ENCODE measurements around the gene HOXA3.
A peak's percentile ranks its signal among the peaks of the same experiment; 100 is the strongest.

Gene HOXA3

DNA sequence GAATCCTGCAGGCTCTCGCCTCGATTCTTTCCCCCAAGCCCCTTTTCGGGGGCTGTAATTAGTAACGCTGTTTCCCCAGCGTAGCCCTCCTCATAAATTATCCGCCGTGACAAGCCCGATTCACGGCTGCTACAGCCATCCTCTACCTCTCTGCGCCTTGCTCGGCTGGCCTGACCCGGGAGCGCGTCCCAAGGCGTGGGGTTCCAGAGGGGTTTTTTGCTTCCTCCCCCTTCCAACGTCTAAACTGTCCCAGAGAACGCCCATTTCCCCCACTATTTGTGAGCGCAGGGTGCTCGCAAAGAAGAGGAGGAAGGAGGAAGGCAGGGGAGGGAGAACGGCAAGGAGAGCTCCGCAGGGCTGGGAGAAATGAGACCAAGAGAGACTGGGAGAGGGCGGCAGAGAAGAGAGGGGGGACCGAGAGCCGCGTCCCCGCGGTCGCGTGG lies 9.8 kb downstream of the HOXA3 start:
- DNase-seq, result no peak

DNA sequence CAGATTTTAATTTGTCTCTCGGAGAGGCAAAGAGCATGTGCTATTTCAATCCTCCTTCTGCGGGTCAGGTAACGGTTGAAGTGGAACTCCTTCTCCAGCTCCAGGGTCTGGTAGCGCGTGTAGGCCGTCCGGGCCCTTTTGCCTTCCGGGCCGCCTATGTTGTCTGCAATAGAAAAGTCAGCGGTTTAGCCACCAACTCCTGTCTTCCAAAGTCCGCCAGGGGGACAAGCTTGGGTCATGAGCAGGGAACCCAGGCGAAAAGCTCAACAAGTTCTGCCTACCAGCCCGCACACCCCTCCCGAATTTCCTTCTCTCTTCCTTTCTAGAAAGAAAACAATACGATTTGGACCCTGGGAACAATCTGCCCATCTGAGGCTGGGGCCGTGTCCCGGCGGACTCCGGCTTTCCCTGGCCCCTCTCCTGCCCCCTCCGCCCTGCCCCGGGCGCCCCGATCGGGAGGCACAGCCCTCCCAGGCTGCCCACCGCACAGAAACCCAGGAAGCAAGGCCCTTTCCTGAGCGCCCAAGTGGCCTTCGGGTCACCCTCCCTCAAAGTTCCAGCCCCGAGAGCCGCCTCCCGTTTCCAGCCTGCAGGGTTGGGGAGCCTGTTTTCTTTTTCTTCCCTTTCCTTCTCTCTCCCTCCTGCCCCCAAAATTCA lies 10.3 kb downstream of the HOXA3 start:
- no peak for DNase-seq

DNA sequence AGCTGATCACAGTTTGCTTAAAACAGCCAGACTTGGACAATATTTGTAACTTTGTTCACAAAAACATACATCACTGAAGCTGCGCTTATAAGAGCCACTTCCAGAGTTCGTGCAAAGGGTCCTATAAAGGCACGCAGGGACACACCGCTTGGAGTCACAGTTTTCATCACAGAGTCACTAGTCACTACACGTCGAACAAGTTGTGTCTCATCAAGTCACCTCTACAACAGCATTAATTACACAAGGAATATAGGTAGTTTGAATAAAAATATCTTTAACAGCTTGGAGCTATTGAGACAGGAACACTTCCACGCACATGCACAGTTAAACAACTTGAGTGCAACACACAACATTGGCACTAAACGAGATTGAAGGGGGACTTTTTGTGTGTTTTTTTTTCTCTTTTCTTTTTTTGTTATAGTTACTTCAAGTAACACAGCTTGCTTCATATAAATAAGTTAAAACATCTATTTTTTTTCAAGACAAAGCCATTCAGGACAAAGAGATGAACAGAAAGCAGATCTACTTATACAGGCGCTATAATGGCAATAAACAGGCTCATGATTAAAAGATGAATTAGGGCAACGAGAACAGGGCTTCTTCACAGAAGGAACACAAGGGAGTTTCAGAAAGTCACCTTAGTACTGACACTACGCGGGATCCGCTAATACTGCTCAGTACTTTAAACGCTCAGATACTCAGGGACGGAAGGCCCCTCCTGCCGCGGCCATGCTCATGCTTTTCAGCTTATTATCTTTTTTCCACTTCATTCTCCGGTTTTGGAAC lies 11.1 kb downstream of the HOXA3 start:
- DNase-seq, result no peak

DNA sequence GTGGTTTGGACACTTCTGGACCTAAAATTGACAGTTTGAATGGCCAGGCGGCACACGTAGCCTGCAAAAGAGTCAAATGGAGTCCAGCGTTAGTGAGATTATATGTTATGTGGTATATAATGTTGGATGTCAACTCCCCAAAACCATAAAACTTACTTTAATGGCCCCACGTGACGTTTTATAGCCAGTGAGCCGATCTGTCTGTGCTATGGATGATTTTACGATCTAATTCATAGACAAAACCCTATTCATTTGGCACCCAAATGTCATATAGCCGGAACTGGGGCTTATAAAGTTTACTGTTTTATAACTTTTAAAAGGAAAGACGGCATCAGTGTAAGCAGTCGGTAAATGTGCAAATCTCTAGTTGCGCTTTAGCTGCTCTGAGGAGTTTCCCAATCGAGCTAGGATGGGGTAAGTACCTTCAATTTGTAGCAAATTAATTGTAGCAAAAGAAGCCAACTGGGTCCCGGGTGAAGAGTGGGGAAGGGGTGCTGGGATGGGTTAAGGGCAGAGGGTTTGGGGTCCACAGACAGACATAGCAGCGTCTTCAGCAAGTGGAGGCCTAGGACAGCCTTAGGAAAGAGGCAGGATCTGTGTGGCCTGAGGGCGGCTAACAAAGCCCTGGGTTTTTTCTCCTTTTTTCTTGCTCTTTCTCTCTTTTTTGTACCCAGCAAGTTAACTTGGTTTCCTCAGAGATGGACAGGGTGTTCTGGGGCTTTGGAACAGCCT lies 12.1 kb downstream of the HOXA3 start:
- no peak for DNase-seq

DNA sequence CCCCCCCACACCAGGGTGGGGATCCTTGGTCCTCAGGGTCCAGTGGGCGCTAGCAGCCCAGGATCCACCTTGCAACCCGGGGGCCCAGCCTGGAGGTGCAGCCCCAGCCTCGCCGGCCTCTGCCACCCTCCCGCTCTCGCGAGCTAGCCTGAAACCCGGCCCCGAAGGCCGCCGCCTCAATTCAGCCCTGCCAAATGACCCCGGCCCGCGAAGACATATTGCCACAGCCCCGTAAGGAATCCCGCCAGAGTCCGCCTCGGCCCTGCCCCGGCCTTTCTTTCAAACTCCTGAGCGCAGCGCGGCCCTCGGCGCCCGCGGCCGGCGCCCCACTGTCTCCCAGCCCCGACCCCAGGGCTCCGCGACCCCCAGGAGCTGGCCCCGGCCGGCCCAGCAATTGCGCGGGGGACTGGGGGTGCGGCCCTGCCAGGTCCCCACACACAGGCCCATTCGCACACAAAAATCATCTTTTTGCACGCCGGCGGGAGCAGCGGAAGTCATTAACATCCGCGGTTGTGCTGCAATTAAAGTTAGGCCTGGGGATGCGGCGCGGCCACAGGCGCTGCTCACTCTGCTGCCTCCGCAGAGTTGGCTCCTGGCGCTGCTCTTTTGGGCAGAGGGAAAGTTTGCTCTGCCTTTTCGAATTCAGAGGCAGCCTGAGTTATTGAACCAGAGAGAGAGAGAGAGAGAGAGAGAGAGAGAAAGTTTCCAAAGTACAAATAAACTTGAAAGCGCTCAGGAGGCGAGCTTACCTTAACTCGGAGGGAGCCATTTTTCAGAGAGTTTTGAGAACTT lies 12.9 kb downstream of the HOXA3 start:
- DNase-seq, result no peak

DNA sequence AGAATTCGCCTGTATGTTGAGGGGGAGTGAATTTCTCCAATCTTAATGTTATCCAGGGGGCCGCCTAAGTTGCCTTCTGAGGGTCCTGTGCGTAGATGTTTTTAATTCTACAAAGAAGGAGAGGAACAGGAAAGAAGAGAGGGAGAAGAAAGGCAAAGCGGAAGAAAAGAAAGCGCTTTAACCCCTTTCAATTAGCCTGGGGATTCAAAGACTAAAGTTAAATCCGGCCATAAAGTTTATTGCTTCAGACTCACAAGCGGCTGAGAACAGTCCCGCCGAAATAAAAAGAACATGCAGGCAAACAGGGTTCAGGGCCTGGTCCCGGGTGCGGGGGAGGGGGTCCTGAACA lies 13.4 kb downstream of the HOXA3 start:
- no peak for DNase-seq

DNA sequence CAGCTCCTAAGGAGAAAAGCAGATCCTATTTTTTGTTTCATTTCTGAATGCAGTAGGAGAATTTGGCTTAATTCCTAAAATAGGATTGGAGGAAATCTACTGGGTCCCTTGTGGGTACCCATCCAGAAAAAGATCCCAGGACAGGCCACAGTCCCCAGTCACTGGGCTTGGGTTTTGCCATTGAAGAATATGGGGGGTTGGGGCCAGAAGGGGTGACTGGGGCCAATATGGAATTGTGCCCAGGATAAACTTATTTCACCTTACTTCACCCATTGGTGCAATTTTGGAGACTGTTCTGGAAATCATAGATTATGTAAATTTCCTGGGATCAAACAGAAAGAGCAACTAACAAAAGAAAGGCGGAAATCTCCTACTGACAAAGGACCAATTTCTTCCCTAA lies 13.9 kb downstream of the HOXA3 start:
- DNase-seq, result no peak

DNA sequence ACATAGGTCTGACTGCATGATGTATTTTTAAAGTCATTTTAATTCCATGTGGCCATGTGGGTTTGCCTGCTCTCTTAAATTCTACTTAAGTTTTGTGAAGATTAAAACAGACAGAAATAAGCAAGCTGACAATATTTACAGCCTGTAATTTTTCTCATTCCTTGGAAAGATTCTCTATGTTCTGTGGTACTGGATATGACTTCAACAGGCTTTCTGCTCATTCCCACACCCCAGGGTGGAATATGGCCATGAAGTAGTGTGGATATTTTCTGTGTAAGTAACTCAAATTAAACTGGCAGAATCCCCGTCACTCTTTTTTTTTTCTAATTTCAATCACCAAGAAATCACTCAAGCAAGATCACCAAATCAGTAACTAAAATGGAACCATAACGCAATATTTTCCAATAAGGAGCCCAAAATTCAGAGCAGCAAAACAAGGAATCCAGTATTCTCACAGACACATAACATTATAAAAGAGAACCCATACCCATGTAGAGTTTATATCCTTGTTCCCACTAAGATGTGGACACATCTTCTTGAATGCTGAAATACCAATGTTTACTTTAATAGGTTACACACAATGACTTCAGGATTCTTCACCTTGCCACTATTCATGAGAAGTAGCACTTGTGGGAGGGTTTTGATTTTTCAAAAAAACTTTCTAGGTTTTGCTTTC lies 14.6 kb downstream of the HOXA3 start:
- DNase-seq, result no peak

DNA sequence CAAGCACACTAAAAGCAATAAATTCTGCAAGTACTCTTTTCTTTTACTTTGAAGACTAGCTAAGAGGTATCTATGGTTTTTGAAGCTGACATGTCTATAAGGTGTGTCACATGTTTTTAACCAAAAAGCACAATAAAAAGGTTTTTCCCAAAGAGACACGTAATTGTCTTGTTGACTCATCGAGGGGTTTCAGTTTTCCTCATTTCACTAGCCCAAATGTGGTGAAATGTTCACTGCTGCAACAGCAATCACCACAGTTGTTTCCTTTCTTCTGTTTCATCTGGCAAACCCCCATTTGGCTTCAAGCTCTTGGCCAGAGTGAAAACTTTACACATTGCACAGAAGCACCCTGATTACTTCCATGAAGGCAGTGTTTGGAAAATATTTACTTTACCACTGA lies 18.0 kb downstream of the HOXA3 start:
- no peak for DNase-seq

DNA sequence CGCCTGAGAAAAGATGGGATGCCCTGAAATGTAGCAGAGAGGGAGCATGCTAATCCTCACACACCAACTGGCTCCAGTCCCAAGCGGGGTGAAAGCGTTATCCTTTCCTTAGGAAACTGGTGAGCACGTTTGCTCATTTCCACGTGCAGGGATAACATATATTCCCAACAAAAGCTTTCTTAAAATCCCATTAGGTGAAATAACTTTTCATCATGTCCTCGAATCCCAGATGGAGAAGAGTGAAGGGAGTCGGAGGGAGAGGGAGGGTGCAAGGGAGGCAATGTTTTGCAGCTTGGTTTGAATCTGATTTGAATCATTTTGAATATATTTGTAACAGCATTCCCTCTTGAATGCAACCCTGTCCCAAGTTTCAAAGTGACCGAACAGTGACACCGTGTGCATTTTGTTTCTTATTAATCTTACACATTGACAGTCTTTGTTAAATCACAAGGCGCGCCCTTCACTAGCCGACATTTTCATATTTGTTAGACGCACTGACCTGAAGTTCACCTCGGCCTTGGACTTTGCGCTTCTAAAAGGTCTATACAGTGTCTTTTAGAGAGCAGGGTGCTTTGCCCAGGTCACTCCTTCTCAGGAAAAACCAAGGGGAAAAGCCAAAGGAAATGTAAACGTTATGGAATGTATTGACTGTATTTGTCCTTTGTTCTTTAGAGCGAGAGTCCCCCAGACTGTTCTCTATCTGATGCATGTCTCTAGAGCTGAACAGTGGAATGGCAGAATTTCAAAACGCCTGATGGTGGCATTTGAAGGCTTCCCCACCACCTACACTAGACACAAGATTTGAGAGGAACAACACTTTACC lies 18.8 kb downstream of the HOXA3 start:
- no peak for DNase-seq

DNA sequence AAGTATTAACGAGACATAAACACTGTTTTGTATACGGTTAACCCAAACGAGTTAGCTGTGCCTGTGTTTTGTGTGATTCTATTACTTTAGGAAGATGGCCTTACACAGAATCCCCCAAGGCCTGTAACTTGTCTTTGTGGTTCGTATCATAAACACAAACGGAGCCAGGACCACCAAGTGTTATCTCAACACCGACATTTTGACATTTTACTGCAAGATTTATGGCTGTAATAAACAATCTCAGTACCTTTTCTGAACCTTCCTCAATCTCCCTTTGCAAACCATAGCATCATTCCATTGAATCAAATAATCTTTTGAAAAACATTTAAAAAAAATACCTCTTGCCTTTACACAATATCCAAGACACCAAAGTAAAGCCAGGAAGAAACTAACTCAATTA lies 19.4 kb downstream of the HOXA3 start:
- no peak for DNase-seq

DNA sequence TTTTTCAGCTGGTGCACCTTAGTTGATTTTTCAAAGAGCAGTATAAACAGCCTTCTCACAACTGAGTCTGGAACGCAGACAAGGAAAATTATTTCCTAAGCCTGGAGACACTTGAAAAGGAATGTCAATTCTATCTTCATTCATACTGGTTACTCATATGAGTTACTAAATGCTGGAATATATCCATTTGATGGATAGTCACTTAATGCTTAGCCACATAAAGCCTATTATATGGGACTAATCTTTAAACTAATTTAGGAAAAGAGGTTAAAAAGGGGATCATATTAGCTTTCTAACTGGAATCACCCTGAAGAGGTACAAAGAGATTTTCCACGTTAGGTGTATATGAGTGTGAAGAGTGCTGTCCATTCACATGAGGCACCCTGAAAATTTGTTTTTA lies 20.2 kb downstream of the HOXA3 start:
- no peak for DNase-seq

DNA sequence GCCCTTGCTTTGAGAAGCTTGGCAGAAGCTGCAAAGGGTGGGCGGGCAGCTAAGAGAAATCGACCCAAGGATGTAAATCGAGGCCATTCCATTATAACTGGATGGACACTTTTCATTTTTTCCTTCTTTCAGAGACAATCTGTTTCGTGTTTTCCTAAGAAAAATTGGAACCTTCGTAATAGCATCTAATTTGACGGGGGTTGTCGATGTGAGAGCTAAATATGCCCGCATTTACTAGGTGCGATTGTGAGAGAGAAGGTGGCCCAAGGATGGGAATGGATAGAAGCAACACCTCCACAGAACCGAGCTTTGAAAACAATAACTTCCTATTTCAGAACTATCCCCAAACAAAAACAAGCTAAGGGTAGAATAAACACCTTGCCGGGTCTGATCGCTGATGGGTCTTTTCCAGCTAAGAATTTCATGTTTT lies 21.0 kb downstream of the HOXA3 start:
- DNase-seq, result no peak

DNA sequence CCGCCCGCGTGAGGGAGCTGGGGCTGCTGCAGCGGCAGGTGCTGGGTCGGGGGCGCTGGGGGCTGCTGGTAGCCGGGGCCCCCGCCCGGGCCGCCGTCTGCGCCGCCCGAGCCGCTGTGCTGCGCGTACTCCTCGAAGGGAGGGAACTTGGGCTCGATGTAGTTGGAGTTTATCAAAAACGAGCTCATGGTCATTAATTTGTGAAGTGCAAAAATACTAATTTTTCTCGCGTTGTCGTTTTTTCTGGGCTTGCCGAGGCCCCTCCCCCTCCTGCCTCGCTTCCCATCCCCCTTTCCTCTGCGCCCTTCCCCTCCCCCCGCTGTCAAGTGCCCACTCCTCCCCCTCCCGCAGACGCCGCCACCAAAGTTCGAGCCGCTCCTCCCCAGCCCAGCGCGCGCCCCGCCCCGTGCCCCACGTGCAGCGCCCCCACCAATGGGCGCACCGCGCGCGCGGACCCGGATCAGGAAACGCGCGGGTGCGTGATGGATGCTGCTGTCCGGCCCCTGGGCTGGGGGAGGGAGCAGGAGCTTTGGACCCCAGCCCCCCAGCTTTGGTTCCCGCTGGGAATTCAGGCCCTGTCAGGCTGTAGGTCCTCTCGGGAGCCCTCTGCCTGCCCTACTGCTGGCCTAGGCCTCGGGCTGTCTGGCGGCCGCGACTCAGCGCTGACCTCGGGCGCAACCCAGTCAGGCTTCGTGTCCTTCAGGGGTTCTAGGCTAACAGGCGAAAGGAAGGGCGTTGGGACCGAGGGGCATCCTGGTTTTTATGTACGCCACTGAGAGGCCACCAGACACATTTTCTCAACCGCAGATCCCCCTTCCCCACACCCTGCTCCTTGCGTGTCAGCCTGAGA lies 21.6 kb downstream of the HOXA3 start, which contains the start of gene HOXA4:
Gene HOXA4 (minus strand): TSS at position 218 of the 850 bp plus-strand sequence. CDS start 24 bp downstream, at position 194.
- DNase-seq, result peak; percentile 67

DNA sequence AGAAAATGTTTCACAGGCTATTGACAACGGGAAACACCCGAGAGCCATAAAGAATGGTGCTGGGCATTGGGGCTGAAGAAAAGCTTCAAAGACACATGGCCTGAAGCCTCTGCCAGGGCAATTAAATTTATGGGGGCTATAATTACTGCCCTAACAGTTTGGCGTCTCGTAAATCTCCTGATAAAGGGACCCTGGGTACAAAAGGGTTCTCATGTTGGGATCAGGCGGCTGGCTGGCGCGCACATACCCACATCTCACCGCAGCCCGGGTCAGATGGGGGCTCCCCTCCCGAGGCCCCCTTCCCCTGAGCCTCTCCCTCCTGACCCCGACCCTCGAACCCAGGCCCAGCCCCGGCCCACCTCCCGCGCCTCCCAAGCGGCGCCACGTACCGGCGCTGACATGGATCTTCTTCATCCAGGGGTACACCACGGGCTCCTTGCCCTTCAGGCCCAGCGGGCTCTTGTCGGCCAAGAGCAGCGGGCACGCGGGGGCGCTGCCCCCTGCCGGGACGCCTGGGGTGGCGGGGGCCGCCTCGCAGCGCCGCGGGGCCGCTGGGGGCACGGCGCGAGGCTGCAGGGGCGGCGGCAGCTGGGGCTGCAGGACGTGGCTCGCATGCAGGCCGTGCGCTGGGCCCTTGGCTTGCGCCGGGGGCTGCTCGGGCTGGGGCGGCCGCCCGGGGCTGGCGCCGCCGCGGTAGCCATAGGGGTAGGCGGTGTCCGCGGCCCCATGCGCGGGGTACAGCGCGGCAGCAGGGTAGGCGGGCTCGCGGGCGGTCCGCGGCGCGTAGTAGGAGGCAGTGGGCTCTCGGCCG lies 22.4 kb downstream of the HOXA3 start:
- no peak for DNase-seq

DNA sequence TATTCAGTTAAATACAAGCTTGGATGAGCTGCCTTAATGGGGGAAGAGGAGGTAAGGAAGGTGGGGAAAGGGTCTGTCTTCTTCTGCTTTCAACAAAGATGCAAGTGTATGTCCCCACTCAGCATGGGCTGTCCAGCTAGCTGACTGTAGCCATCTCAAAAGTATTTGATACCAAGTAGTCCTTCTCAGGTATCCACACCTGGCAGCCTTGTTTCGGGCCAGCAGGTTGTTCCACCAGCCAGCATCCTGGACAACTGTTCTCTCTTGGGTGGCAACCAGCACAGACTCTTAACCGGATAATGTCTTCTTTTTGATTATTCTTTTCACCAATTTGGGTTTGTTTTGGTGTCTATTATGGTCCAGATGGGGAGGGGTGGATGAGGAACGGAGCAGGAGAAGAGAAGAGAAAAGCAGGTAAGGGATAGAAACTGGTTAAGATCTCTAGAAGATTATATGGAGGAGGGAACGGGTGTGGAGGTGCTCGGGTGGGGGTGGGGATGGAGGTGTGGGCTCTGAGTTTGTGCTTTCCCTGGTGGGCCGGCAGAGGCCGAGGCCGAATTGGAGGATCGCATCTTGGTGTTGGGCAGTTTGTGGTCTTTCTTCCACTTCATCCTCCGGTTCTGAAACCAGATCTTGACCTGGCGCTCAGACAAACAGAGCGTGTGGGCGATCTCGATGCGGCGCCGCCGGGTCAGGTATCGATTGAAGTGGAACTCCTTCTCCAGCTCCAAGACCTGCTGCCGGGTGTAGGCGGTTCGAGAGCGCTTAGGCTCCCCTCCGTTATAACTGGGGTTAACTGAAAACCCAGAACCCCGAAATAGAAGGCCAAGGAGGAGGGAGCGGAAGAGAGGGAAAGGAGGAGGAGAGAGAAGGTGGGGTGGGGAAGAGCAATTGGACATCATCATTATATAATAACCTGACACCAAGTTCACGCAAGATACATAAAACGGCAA lies 23.3 kb downstream of the HOXA3 start:
- DNase-seq, result no peak

DNA sequence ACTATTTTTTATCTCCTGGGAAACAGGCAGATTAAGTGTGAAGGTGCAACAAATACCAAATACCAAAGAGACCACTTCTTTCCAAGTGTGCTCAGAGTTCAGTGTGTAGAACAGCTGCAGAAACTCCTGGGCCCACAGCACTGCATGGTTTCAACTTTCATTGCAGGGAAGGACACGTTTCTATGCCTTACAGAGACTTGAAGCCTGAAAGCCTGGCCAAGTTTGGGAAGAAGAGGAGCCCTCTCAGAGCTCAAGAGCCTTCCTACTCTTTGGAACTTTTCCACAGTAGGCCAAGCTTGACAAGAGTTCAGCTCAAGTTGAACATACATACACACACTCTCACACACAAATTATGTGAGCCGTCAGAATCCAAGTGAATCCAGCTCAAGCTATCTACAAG lies 24.3 kb downstream of the HOXA3 start:
- DNase-seq, result no peak

DNA sequence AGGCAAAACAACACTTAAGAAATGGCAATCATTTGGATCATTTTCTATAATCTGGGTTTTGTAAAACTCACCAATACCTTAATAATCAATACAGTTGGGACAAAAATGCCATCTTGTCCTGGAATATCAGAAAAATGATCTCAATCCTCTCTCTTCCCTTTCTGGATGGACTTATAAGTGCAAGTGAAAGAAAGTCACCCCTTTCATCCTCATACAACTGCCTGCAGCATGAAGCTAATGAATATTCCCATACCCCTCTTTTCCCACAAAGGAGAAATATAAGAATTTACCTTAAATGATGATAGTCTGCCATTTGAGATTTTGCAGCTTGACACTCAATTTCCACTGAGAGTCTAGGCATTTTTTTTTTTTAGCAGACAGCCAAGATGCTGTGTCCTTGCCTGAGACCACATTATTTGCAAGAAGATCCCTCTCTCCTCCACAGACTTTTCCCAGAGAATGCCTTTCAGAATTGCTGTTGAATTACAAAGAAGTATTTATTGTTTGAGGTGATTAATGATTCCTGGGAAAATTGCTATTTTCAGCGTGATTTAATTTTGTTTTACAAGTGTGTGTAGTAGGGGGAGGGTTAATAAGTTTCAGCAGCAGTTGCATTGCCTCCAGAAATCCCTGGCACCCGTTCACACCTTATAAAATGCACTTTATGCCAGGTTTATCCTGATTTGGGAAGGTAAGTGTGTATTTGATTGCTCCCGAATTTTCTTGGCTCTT lies 25.6 kb downstream of the HOXA3 start:
- no peak for DNase-seq

All from stimulated activated CD4-positive, alpha-beta T cell treated with anti-CD3 and anti-CD28 coated beads, Interleukin-1b, Interleukin-23, amount 100 ng/mL, for 48 hours (primary cell).